HepG2 (cell line): ENCODE data around the gene RACGAP1.
A peak's percentile ranks its signal among the peaks of the same experiment; 100 is the strongest.

Source experiments
- CTCF ChIP-seq: sonication (generic); formaldehyde crosslinking; IDR thresholded peaks from 2 replicates; pipeline ENCODE4 v1.5.0; 2020; ENCODE audit warnings: mild to moderate bottlenecking, missing genetic modification reagents, moderate library complexity
- GABPB1 ChIP-seq: IDR thresholded peaks from 2 replicates; pipeline ENCODE4 v1.6.1; 2016; ENCODE audit warnings: mild to moderate bottlenecking, missing genetic modification reagents, moderate library complexity, missing compliant biosample characterization
- POLR2A ChIP-seq, 2 experiments: IDR thresholded peaks; 2 replicates each; pipeline ENCODE4 v1.6.1; 2011; ENCODE audit warnings: low read depth in 2 of 2, low read length in 2 of 2, mild to moderate bottlenecking in 1 of 2, moderate library complexity in 1 of 2; ENCODE audit not compliant: insufficient read depth in 1 of 2
- TCF7 ChIP-seq: sonication (generic); IDR thresholded peaks from 2 replicates; pipeline ENCODE4 v1.6.1; 2016; ENCODE audit warnings: antibody characterized with exemption, low read depth
- TF ChIP-seq, protein P1 (sequence below): sonication (generic); formaldehyde crosslinking; IDR thresholded peaks from 2 replicates; pipeline ENCODE4 v1.8.0; 2022; ENCODE audit warnings: missing genetic modification reagents, low read depth, mild to moderate bottlenecking, borderline replicate concordance

DNA sequence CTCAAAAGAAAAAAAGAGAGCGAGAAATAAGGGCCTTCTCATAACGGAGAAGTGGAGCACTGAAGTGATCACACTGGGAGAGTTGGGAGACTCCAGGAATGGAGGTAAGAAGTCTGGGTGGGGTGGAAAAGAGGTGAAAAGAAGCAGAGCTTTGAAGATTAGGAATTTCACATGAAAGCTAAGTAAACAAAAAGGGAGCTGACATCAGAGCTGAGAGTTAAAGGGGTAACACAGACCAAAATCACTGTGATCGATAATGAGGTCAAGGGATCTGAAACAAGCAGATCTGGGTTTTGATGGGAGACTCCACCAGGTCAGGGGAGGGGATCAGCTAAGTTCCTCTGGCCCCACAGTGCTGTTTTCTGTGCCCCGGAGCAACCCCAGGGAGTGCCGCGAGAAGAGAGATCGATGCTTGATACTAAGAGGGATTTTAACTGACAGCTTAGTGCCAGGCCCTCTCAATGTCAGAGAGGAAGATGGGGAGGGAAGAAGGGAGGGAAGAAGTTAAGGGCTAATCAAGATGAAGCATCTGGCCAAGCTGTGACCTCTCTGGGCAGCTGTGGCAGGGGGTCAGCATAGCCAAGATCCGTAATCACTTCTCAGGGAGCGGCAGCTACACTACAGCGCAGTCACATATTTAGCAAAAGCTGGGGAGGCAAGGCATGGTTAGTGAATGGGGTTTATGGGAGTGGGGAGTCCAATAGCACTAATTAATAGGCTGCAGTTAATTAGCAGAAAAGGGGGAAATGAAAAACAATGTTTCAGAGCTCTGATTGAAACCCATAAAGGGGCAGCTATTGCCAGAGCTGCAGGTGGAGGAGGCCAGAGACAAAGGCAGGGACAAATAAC lies 44.6 kb downstream of the RACGAP1 start:
- peak; percentile 84 for TF ChIP-seq TCF7
- TF ChIP-seq, protein P1, sequence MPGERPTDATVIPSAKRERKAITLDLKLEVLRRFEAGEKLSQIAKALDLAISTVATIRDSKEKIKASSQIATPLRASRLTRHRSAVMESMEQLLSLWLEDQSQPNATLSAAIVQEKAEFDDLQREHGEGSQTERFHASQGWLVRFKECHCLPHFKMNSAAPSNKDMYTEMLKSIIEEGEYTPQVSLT, result no peak
- no peak for TF ChIP-seq CTCF (CRISPR knock-in tag)
- no peak for TF ChIP-seq POLR2A (IDR thresholded peaks at IDR 0.05; ENCODE audit: insufficient read depth in 1 of 2, low read depth in 2 of 2, low read length in 2 of 2)
- no peak for TF ChIP-seq GABPB1 (CRISPR knock-in tag)
